T-helper 2 cell treated with Interferon-gamma antibody and Interleukin-4, amounts not matched to agents 5 μg/mL and 100 μg/mL, for 36 hours (primary cell): Measurements from ENCODE around the gene NELFCD.
A peak's percentile ranks its signal among the peaks of the same experiment; 100 is the strongest.

Experiments used
- DNase-seq: peaks from one replicate; pipeline ENCODE4 v3.0.0; 2021; ENCODE audit warnings: low spot score
- H3K27ac Mint-ChIP-seq: one replicate; pipeline ENCODE4 v1.8.0; 2021; ENCODE audit warnings: mild to moderate bottlenecking, mixed read lengths
- H3K27me3 Mint-ChIP-seq: one replicate; pipeline ENCODE4 v1.8.0; 2021; ENCODE audit warnings: low read depth, mixed read lengths
- H3K36me3 Mint-ChIP-seq: one replicate; pipeline ENCODE4 v1.8.0; 2021; ENCODE audit warnings: low read depth, mixed read lengths
- H3K4me1 Mint-ChIP-seq: one replicate; pipeline ENCODE4 v1.8.0; 2021; ENCODE audit warnings: low read depth, mixed read lengths
- H3K4me3 Mint-ChIP-seq: one replicate; pipeline ENCODE4 v1.8.0; 2022; ENCODE audit warnings: mild to moderate bottlenecking, moderate library complexity, mixed read lengths
- H3K9me3 Mint-ChIP-seq: one replicate; pipeline ENCODE4 v1.8.0; 2021; ENCODE audit warnings: mixed read lengths

Gene NELFCD

GRCh38 chr20:59015411-59015810 is 34.4 kb downstream of the NELFCD start:
- no peaks in the 10 kb centered on the region for H3K36me3 Mint-ChIP-seq
- H3K27ac Mint-ChIP-seq = no peak overlapping the region
- H3K27me3 Mint-ChIP-seq = no peaks in the 10 kb centered on the region
- H3K4me1 Mint-ChIP-seq = peaks cover 45% of the 10 kb centered on the region
- DNase-seq = no peak
- H3K9me3 Mint-ChIP-seq = no peaks in the 10 kb centered on the region
- H3K4me3 Mint-ChIP-seq = no peak overlapping the region

- no peaks in the 10 kb centered on the region for H3K9me3 Mint-ChIP-seq
- peak overlapping the region; percentile 38 for H3K4me3 Mint-ChIP-seq
- H3K27me3 Mint-ChIP-seq = no peaks in the 10 kb centered on the region
- H3K36me3 Mint-ChIP-seq = no peaks in the 10 kb centered on the region
- peaks cover 43% of the 10 kb centered on the region for H3K4me1 Mint-ChIP-seq
- H3K27ac Mint-ChIP-seq = peak overlapping the region; percentile 17
- DNase-seq = no peak
Observed at GRCh38 chr20:59015812-59016711, 35.0 kb downstream of the NELFCD start.

GRCh38 chr20:59016795-59017492 is 35.9 kb downstream of the NELFCD start:
- Mint-ChIP-seq H3K27ac (no peak overlapping the region), H3K27me3 (no peaks in the 10 kb centered on the region)

GRCh38 chr20:59017493-59018231 is 36.6 kb downstream of the NELFCD start:
- Mint-ChIP-seq H3K9me3 (no peaks in the 10 kb centered on the region), H3K36me3 (peaks cover 5% of the 10 kb centered on the region), H3K27me3 (no peaks in the 10 kb centered on the region), H3K4me3 (no peak overlapping the region), H3K4me1 (peaks cover 32% of the 10 kb centered on the region), H3K27ac (no peak overlapping the region)
- no peak for DNase-seq

More at GRCh38 chr20:59016795-59017492, 35.9 kb downstream of the NELFCD start:
- H3K4me1 Mint-ChIP-seq = peaks cover 35% of the 10 kb centered on the region
- H3K9me3 Mint-ChIP-seq = no peaks in the 10 kb centered on the region
- H3K36me3 Mint-ChIP-seq = no peaks in the 10 kb centered on the region
- no peak overlapping the region for H3K4me3 Mint-ChIP-seq
- DNase-seq = no peak

GRCh38 chr20:59018817-59019216 is 37.8 kb downstream of the NELFCD start:
- peaks cover 15% of the 10 kb centered on the region for H3K36me3 Mint-ChIP-seq
- H3K4me1 Mint-ChIP-seq = peaks cover 24% of the 10 kb centered on the region

GRCh38 chr20:59019217-59019616 is 38.2 kb downstream of the NELFCD start, which contains the start of gene TUBB1:
Gene TUBB1, plus strand, starts transcription at chr20:59019429. Its CDS starts 94 bp downstream, at chr20:59019523.
- Mint-ChIP-seq H3K4me3 (no peak within 1 kb of the TSS), H3K27me3 (no peaks in the 10 kb centered on the region), H3K27ac (no peak within 1 kb of the TSS), H3K36me3 (peaks cover 19% of the 10 kb centered on the region), H3K4me1 (peaks cover 20% of the 10 kb centered on the region), H3K9me3 (no peaks in the 10 kb centered on the region)
- DNase-seq = no peak

More at GRCh38 chr20:59018817-59019216, 37.8 kb downstream of the NELFCD start:
- no peaks in the 10 kb centered on the region for H3K27me3 Mint-ChIP-seq
- H3K9me3 Mint-ChIP-seq = no peaks in the 10 kb centered on the region
- no peak overlapping the region for H3K4me3 Mint-ChIP-seq
- no peak for DNase-seq
- H3K27ac Mint-ChIP-seq = no peak overlapping the region

GRCh38 chr20:59020938-59021551 is 40.0 kb downstream of the NELFCD start:
- no peaks in the 10 kb centered on the region for H3K27me3 Mint-ChIP-seq
- DNase-seq = no peak

GRCh38 chr20:59022754-59023153 is 41.7 kb downstream of the NELFCD start:
- no peaks in the 10 kb centered on the region for H3K27me3 Mint-ChIP-seq
- H3K9me3 Mint-ChIP-seq = no peaks in the 10 kb centered on the region
- H3K36me3 Mint-ChIP-seq = peaks cover 45% of the 10 kb centered on the region
- no peak for DNase-seq
- H3K4me3 Mint-ChIP-seq = no peak overlapping the region
- no peak overlapping the region for H3K27ac Mint-ChIP-seq
- H3K4me1 Mint-ChIP-seq = peaks cover 15% of the 10 kb centered on the region

More at GRCh38 chr20:59020938-59021551, 40.0 kb downstream of the NELFCD start:
- Mint-ChIP-seq H3K4me3 (no peak overlapping the region), H3K36me3 (peaks cover 29% of the 10 kb centered on the region), H3K4me1 (peaks cover 16% of the 10 kb centered on the region), H3K9me3 (no peaks in the 10 kb centered on the region), H3K27ac (no peak overlapping the region)

- no peak for DNase-seq
- Mint-ChIP-seq H3K36me3 (peaks cover 52% of the 10 kb centered on the region), H3K27me3 (no peaks in the 10 kb centered on the region), H3K4me1 (peaks cover 23% of the 10 kb centered on the region), H3K27ac (no peak overlapping the region), H3K4me3 (no peak overlapping the region), H3K9me3 (no peaks in the 10 kb centered on the region)
Observed at GRCh38 chr20:59023616-59024015, 42.6 kb downstream of the NELFCD start.

GRCh38 chr20:59024111-59024530 is 43.1 kb downstream of the NELFCD start:
- Mint-ChIP-seq H3K27me3 (no peaks in the 10 kb centered on the region), H3K4me1 (peaks cover 28% of the 10 kb centered on the region), H3K27ac (no peak overlapping the region), H3K36me3 (peaks cover 57% of the 10 kb centered on the region), H3K4me3 (no peak overlapping the region), H3K9me3 (no peaks in the 10 kb centered on the region)
- DNase-seq = no peak

GRCh38 chr20:59025086-59025485 is 44.0 kb downstream of the NELFCD start:
- Mint-ChIP-seq H3K36me3 (peaks cover 67% of the 10 kb centered on the region), H3K4me3 (no peak overlapping the region), H3K9me3 (no peaks in the 10 kb centered on the region), H3K27me3 (no peaks in the 10 kb centered on the region), H3K4me1 (peaks cover 35% of the 10 kb centered on the region), H3K27ac (no peak overlapping the region)
- DNase-seq = no peak

- Mint-ChIP-seq H3K4me3 (no peak overlapping the region), H3K36me3 (peaks cover 71% of the 10 kb centered on the region)
Observed at GRCh38 chr20:59025511-59025910, 44.5 kb downstream of the NELFCD start.

More at GRCh38 chr20:59025511-59025910, 44.5 kb downstream of the NELFCD start:
- DNase-seq = no peak
- Mint-ChIP-seq H3K9me3 (no peaks in the 10 kb centered on the region), H3K27me3 (no peaks in the 10 kb centered on the region), H3K4me1 (peaks cover 39% of the 10 kb centered on the region), H3K27ac (no peak overlapping the region)
